ENCODE measurements around the gene URB1.

The URB1 gene

GRCh38 chr21:32346951-32347350 is 45.9 kb downstream of the URB1 start:
- DNase-seq, result no peak

- no peak for DNase-seq
Observed at GRCh38 chr21:32340863-32341848, 51.7 kb downstream of the URB1 start.

DNA sequence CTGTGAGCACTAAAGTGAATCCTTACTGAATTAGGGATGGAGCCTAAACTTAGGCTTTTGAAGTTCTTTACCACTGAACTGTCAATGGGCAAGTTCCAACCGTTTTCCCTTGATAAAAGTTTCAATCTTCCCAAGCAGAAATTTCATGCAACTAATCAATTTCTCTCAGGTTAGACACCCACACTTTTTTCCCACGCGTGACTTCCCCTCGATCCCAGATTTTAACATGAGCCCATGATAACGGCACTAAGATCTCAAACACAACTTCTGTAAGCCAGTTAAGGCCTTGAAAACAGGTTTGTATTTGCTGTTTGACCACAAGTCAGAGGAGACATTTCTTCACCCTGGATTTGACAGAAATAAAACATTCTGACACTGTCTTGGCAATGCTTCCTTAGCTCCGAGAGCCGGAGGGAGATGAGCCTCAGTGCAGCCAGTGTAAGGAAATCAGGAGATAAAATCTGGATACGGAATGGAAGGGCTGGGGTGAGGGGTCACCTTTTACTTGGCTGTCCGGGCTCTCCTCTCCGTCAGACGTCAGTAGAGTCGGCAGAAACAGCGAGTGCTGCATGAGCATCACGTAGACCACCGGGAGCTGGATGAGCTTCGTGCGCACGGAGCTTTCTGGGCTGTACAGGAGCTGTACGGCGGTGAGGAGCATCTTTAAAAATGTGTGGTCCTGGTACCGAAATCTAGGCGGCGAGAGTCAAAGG is 54.4 kb downstream of the URB1 start:
- DNase-seq, result no peak

DNA sequence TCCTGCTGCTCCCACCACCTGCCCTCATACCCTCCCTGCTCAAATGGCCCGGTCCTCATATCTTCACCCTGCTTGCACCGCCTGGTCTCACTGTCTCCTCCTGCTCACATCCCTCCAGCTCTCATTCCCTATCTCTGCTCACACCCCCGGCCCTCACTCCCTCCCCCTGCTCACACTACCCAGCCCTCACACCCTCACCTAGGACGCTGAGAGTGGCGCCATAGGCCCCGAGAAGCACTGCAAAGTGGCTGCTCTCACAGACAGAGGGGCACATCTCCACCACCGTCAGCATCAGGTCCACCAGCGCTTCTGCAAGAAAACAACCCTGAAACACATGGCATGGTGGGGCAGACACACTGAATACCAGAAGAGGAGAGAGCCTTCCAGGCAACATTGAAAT is 55.6 kb downstream of the URB1 start:
- DNase-seq, result no peak

GRCh38 chr21:32336711-32337110 is 56.1 kb downstream of the URB1 start:
- no peak for DNase-seq

DNA sequence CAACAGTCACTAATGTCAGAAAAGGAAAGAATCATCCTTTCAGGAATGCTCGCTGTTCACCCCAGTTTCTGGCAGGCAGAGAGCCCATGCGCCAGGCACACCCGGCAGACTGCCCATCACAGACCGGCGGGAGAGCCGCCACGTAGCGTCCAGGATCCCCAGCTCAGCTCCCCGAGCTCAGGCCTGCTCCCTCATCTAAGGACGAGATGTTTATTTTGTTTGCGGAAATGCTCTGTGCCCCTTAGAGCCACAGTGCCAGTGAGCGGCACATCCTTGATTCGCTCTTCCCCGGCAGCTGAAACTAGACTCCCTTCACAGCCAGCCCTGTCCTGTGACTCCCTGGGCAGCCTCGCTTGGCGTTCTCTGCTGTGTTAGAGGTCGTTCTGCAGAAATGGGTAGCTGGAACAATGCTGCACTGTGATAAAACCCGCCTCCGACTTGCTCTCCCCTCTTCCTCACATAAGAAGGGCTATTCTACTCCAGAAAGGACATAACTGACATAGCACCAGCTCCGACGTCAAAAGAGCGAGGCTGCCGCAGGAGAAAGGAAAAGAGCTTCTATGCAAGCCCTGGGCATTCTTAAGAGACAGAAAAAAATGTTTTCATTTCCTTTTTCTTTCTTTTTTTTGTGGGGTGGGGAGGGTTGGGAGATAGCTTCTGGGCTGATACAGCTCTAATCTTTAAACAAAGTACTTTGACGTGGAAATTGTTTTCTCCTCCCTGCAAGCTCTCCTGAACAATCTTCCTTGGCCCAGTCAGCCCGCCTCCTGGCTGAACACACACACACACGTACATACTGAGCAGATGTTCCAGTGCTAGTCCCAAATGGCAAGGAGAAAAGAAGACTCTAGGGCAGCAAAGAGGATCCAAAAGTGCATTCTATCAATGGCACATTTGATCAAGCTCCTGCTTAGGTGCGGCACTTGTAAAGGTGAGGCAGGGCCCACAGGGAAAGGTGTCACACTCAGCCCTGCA is 56.9 kb downstream of the URB1 start:
- no peak for DNase-seq

- no peak for DNase-seq
Observed at GRCh38 chr21:32334980-32335531, 57.8 kb downstream of the URB1 start.

- DNase-seq, result no peak
Observed at GRCh38 chr21:32333953-32334673, 58.7 kb downstream of the URB1 start.

DNA sequence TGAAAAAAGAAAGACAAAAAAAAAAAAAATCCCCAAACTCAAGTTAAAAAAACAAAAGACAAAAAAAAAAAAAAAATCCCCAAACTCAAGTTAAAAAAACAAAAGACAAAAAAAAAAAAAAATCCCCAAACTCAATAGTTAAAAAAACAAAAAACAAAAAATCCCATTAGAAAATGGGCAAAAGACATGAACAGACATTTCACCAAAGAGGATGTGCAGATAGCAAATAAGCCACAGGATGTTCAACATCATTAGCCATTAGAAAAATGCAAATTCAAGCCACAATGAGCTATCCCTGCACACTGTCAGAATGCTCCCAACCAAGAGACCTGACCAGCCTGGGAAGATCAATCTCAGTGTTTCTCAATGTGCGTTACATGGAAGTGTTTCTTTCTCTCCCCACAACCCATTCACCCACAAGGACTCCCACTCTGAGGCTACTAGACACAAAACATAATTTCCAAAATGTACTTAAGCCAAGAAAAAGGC is 60.3 kb downstream of the URB1 start:
- DNase-seq, result no peak

- DNase-seq, result no peak
Observed at GRCh38 chr21:32331444-32332305, 61.1 kb downstream of the URB1 start.

DNA sequence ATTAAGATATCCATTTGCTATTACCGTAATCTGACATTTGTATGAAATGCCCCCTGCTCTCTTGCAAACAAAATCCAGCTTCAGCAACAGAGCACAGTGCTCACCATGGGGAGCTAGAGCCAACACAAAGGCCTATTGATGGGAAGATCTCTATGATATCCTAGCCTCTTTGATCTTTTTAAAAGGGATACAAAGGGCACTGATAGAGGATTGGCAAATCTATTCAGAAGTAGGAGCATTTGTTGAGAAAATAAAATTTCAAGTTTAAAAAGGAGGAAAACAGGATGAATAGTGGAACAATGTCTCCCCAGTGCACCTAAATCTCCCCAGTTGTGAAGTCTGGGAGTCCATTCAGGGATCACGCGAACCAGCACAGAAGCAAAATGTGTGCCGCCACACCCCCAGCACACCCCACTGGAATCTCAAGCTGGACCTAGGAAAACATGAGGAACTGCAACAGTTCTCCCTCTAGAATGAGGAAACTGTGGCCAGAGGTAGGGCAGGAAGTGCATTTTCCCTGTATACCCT is 62.0 kb downstream of the URB1 start:
- no peak for DNase-seq

DNA sequence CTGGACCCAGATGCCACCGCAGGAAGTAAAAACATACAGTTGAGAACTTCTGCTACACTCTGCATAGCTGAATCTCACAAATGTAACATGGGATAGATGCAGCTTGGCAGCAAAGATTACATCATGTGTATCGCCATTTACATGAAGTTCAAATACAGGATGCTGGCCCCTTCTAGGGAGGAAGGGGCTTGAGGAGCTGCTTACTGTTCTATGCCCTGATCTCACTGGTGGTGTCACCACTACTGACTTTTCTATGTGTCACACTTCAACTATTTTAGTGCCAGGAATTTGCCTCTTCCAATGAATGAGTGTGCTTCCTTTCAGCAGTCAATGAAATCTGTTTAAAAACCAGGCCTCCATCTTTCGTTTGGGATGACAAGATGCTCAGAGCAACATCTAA is 63.0 kb downstream of the URB1 start:
- peak; percentile 21 for DNase-seq

- peak; percentile 5 for DNase-seq
Observed at GRCh38 chr21:32329331-32329730, 63.5 kb downstream of the URB1 start.

GRCh38 chr21:32328595-32328994 is 64.2 kb downstream of the URB1 start:
- DNase-seq, result no peak

DNA sequence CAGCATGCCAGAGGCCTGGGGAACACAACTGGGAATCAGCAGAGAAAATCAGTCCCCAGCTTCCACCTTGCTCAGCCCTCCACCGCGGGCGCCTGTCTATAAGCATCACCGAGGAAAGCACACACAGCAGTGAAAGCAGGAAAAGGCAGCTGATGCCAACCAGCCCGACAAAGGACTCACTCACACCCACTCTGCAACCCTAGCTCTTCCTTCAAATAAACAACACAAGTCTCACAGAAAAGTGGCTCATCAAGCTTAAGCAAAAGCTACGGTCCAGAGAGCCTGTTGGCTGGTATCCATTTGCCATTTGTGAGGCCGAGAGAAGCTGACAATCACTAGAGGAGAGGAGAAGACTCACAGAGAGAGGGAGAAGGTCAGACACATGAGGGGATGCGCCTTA is 67.1 kb downstream of the URB1 start:
- no peak for DNase-seq

DNA sequence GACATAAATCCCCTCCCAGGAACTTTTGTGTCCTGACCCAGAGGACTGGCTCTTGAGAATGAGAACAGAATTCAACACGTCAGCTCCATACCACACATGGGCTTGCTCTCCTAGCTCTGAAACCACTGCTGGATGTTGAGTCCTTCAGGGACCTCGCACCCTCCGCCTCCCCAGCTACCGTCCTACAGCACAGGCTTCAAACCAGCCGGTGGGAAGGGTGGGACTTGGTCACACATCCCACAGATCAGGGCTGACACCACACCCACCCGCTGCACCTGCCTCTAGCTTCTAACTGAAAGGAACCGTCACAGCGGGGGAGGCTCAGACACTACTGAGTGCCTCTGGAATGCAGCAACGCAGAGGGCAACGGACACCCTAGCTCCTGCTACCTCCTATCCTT is 70.1 kb downstream of the URB1 start:
- no peak for DNase-seq

DNA sequence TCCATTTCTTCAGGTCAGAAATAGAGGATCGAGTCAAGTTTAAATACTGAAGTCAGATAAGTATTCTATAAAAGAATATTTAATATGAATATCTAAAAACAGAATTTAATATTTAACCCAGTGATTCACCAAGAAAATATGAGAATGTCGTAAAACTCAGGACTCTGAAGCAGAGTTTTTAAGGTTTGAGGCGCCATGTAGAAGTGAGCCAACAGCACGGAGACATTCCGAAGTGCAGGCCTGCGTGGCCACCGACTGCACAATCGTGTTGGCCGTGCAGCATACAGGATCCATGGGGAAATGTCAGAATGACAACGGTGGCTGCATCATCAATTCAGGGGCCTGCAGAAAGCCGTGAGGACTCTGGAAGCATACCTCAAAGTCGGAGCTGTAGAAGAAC is 70.7 kb downstream of the URB1 start:
- DNase-seq, result no peak

GRCh38 chr21:32321480-32321879 is 71.3 kb downstream of the URB1 start:
- no peak for DNase-seq

GRCh38 chr21:32320726-32321125 is 72.1 kb downstream of the URB1 start:
- no peak for DNase-seq

- DNase-seq, result no peak
Observed at GRCh38 chr21:32320059-32320458, 72.8 kb downstream of the URB1 start.
